ENCODE results near the gene DNLZ. TPM values are rescaled to one million over a fixed set of nuclear protein-coding genes. Genes with fewer than 3 reads are reported as not detected.

Gene DNLZ
- total and polyA plus RNA-seq, 2 of the 4 experiments (the other 2 are of a cell fraction): 2.0 to 11.4 TPM

GRCh38 chr9:136395345-136396218 is 32.0 kb upstream of the DNLZ start:
- no peak overlapping the region for H2BK120ac ChIP-seq (ENCODE audit: low read depth, low read length)
- ATAC-seq (ENCODE audit: low read depth) (no peak), DNase-seq (no peak)
- ChIA-PET POLR2A (ENCODE audit: unreplicated experiment) (no interaction called here), CTCF (no interaction called here)
- 90% methylated on average over 20 of the region's 26 CpGs; no CpG with 5 or more reads in 1 of the 2 experiments for WGBS, 2 experiments (ENCODE audit: extremely low coverage in 2 of 2, insufficient read length in 1 of 2)
- no peak overlapping the region for H3K4me2 ChIP-seq (ENCODE audit: low read depth, low read length)
- H3K23ac ChIP-seq (ENCODE audit: low read depth, low read length): no peak overlapping the region
- H2AK5ac ChIP-seq (ENCODE audit: low read depth, low read length): no peak overlapping the region
- H4K20me1 ChIP-seq (ENCODE audit: insufficient read depth, low read length): peaks cover 16% of the 10 kb centered on the region
- H3K9ac ChIP-seq (ENCODE audit: low read depth, low read length): no peak overlapping the region
- H3K14ac ChIP-seq (replicated peaks; ENCODE audit: low read depth, low read length): no peak overlapping the region
- dilution Hi-C loops (cut with HindIII; ENCODE audit: low sequenced_read_pairs, unreplicated experiment) (no loop called here), intact Hi-C loops (cut with micrococcal nuclease) (no loop called here), in situ Hi-C loops (cut with MboI; ENCODE audit: low sequenced_read_pairs) (no loop called here)
- H2BK5ac ChIP-seq (ENCODE audit: low read depth, low read length, poor library complexity, severe bottlenecking): no peak overlapping the region
- H4K8ac ChIP-seq (ENCODE audit: low read depth in 2 of 2, low read length in 2 of 2): no peak overlapping the region
- H3K36me3 ChIP-seq (ENCODE audit: control insufficient read depth, insufficient read depth, low read length): peaks cover 59% of the 10 kb centered on the region
- no peaks in the 10 kb centered on the region for H3K9me3 ChIP-seq (ENCODE audit: control insufficient read depth, insufficient read depth, low read length)
- no peak overlapping the region for H3K56ac ChIP-seq (ENCODE audit: extremely low read depth, insufficient read depth, low read length)
- H3K4me3 ChIP-seq (ENCODE audit: insufficient read depth, low read depth, low read length): no peak overlapping the region
- H3K27ac ChIP-seq (ENCODE audit: insufficient read depth, low read length): no peak overlapping the region
- no peaks in the 10 kb centered on the region for H3K9me1 ChIP-seq (ENCODE audit: insufficient read depth, low read length)
- no peak overlapping the region for H4K5ac ChIP-seq (ENCODE audit: low read depth, low read length)
- no peak overlapping the region for H2BK15ac ChIP-seq (ENCODE audit: low read depth, low read length)
- H4K91ac ChIP-seq (ENCODE audit: insufficient read depth, low read depth, low read length): no peak overlapping the region
- H2BK20ac ChIP-seq (ENCODE audit: low read depth, low read length): no peak overlapping the region
- no peak overlapping the region for H2AK9ac ChIP-seq (replicated peaks; ENCODE audit: low read depth, low read length, poor library complexity)
- no peak overlapping the region for H3K18ac ChIP-seq (ENCODE audit: low read depth, low read length)
- H3K27me3 ChIP-seq (ENCODE audit: control insufficient read depth, insufficient read depth, low read length): no peaks in the 10 kb centered on the region
- H3K4ac ChIP-seq (ENCODE audit: low read depth, low read length): no peak overlapping the region
- peaks cover 20 to 37% of the 10 kb centered on the region in 2 experiments for H3K79me1 ChIP-seq (ENCODE audit: low read depth in 1 of 2, low read length in 2 of 2)
- TF ChIP-seq MXI1 (IDR thresholded peaks at IDR 0.05; ENCODE audit: borderline replicate concordance, low read depth, low read length): no peak
- no peak for TF ChIP-seq NFE2L2 (IDR thresholded peaks at IDR 0.05; ENCODE audit: low read depth, low read length)
- no peak overlapping the region for H2AFZ ChIP-seq (replicated peaks; ENCODE audit: low read length, poor library complexity)
- no TSS peak for BruUV-seq (replicated peaks)
- H3K4me1 ChIP-seq (ENCODE audit: control insufficient read depth, insufficient read depth, low read length): peaks cover 9% of the 10 kb centered on the region
